IMR-90 (cell line): ENCODE measurements around the gene AP2M1. TPM values are rescaled to one million over a fixed set of nuclear protein-coding genes. Genes with fewer than 3 reads are reported as not detected.

Source experiments
- ATAC-seq: fragments of 200-7000 bp; cut with Tn5 transposase; 2 replicates; pipeline ENCODE4 v1.9.1; 2020; ENCODE audit warnings: low read depth, mild to moderate bottlenecking, moderate library complexity
- BruUV-seq: library from RNA; stranded (reverse); fragments of 400-500 nt; replicated peaks from 2 replicates; lab custom pipeline; 2021; lab: Mats Ljungman, UMichigan
- CTCF ChIA-PET: fragments of 300-600 bp; formaldehyde crosslinking; extraction: SDS; loops from one replicate; lab custom pipeline; 2021; ENCODE audit warnings: antibody characterized with exemption; lab: Yijun Ruan, JAX
- POLR2A ChIA-PET: fragments of 300-600 bp; sonication (Branson Sonifier 250); formaldehyde crosslinking; loops from one replicate; lab custom pipeline; 2022; ENCODE audit warnings: antibody characterized with exemption; ENCODE audit not compliant: unreplicated experiment; lab: Charles Lee
- DNase-seq: peaks from one replicate; pipeline ENCODE4 v3.0.0; 2013
- H2AFZ ChIP-seq: replicated peaks from 2 replicates; pipeline ENCODE3; 2013; ENCODE audit warnings: low read length, mild to moderate bottlenecking; ENCODE audit not compliant: poor library complexity
- H2AK5ac ChIP-seq: 2 replicates; pipeline ENCODE4 v1.6.1; 2013; ENCODE audit warnings: low read depth, low read length, inconsistent platforms
- H2AK9ac ChIP-seq: replicated peaks from 2 replicates; pipeline ENCODE3; 2013; ENCODE audit warnings: mild to moderate bottlenecking, low read depth, low read length, moderate library complexity; ENCODE audit not compliant: poor library complexity
- H2BK120ac ChIP-seq: 2 replicates; pipeline ENCODE4 v1.6.1; 2013; ENCODE audit warnings: low read depth, low read length, inconsistent platforms
- H2BK15ac ChIP-seq: 3 replicates; pipeline ENCODE4 v1.6.1; 2013; ENCODE audit warnings: low read depth, low read length, inconsistent platforms
- H2BK20ac ChIP-seq: 2 replicates; pipeline ENCODE4 v1.6.1; 2013; ENCODE audit warnings: low read depth, mild to moderate bottlenecking, inconsistent platforms, low read length, moderate library complexity
- H2BK5ac ChIP-seq: 2 replicates; pipeline ENCODE4 v1.6.1; 2013; ENCODE audit warnings: mild to moderate bottlenecking, low read depth, low read length, inconsistent platforms; ENCODE audit not compliant: poor library complexity, severe bottlenecking
- H3K14ac ChIP-seq: replicated peaks from 2 replicates; pipeline ENCODE4 v1.6.1; 2013; ENCODE audit warnings: low read depth, low read length, inconsistent platforms
- H3K18ac ChIP-seq: 2 replicates; pipeline ENCODE4 v1.6.1; 2013; ENCODE audit warnings: low read depth, low read length, control low read depth
- H3K23ac ChIP-seq: 2 replicates; pipeline ENCODE4 v1.6.1; 2013; ENCODE audit warnings: low read depth, low read length, inconsistent platforms
- H3K27ac ChIP-seq: 2 replicates; pipeline ENCODE4 v1.5.1; 2013; ENCODE audit warnings: mild to moderate bottlenecking, control low read depth, low read length; ENCODE audit not compliant: insufficient read depth
- H3K27me3 ChIP-seq: 2 replicates; pipeline ENCODE4 v1.6.1; 2013; ENCODE audit warnings: low read length; ENCODE audit not compliant: control insufficient read depth, insufficient read depth
- H3K36me3 ChIP-seq: 2 replicates; pipeline ENCODE4 v1.6.1; 2013; ENCODE audit warnings: low read length, mixed read lengths; ENCODE audit not compliant: control insufficient read depth, insufficient read depth
- H3K4ac ChIP-seq: 2 replicates; pipeline ENCODE4 v1.6.1; 2013; ENCODE audit warnings: low read depth, low read length, inconsistent platforms
- H3K4me1 ChIP-seq: 2 replicates; pipeline ENCODE4 v1.6.1; 2013; ENCODE audit warnings: low read length, mixed read lengths; ENCODE audit not compliant: control insufficient read depth, insufficient read depth
- H3K4me2 ChIP-seq: 2 replicates; pipeline ENCODE4 v1.6.1; 2013; ENCODE audit warnings: low read depth, mild to moderate bottlenecking, control low read depth, low read length, moderate library complexity
- H3K4me3 ChIP-seq: 2 replicates; pipeline ENCODE4 v1.5.1; 2013; ENCODE audit warnings: low read depth, mild to moderate bottlenecking, control low read depth, low read length, moderate library complexity; ENCODE audit not compliant: insufficient read depth
- H3K56ac ChIP-seq: 2 replicates; pipeline ENCODE4 v1.6.1; 2013; ENCODE audit warnings: low read length, inconsistent platforms; ENCODE audit not compliant: insufficient read depth; ENCODE audit errors: extremely low read depth
- H3K79me1 ChIP-seq, 2 experiments: 2 replicates each; pipeline ENCODE4 v1.6.1; 2013; ENCODE audit warnings: low read length in 2 of 2, inconsistent platforms in 1 of 2, low read depth in 1 of 2
- H3K9ac ChIP-seq: 2 replicates; pipeline ENCODE4 v1.6.1; 2013; ENCODE audit warnings: low read depth, low read length, control low read depth
- H3K9me1 ChIP-seq: 2 replicates; pipeline ENCODE4 v1.6.1; 2013; ENCODE audit warnings: low read length, inconsistent platforms; ENCODE audit not compliant: insufficient read depth
- H3K9me3 ChIP-seq: 2 replicates; pipeline ENCODE4 v1.6.1; 2013; ENCODE audit warnings: low read length; ENCODE audit not compliant: control insufficient read depth, insufficient read depth
- H4K20me1 ChIP-seq: 2 replicates; pipeline ENCODE4 v1.6.1; 2013; ENCODE audit warnings: low read length, inconsistent platforms; ENCODE audit not compliant: insufficient read depth
- H4K5ac ChIP-seq: 2 replicates; pipeline ENCODE4 v1.6.1; 2013; ENCODE audit warnings: mild to moderate bottlenecking, low read depth, low read length, control low read depth
- H4K8ac ChIP-seq, 2 experiments: 2 replicates each; pipeline ENCODE4 v1.6.1; 2013; ENCODE audit warnings: low read depth in 2 of 2, low read length in 2 of 2, control low read depth in 1 of 2, inconsistent platforms in 1 of 2
- H4K91ac ChIP-seq: 2 replicates; pipeline ENCODE4 v1.6.1; 2013; ENCODE audit warnings: low read depth, low read length, inconsistent platforms; ENCODE audit not compliant: insufficient read depth
- BHLHE40 ChIP-seq: fragments of 150-350 bp; IDR thresholded peaks from 2 replicates; pipeline ENCODE4 v1.6.1; 2016; ENCODE audit warnings: mild to moderate bottlenecking, low read depth, low read length
- CEBPB ChIP-seq: IDR thresholded peaks from 2 replicates; pipeline ENCODE4 v1.6.1; 2012; ENCODE audit warnings: low read depth, low read length, improper control_type of control experiment
- CHD1 ChIP-seq: IDR thresholded peaks from 2 replicates; pipeline ENCODE4 v1.6.1; 2012; ENCODE audit warnings: low read depth, low read length, improper control_type of control experiment
- CTCF ChIP-seq: conservative IDR thresholded peaks from 2 replicates; pipeline ENCODE4 v1.5.1; 2012; ENCODE audit warnings: mild to moderate bottlenecking, low read depth, low read length, improper control_type of control experiment
- ELK1 ChIP-seq: fragments of 150-350 bp; IDR thresholded peaks from 2 replicates; pipeline ENCODE4 v1.6.1; 2016; ENCODE audit warnings: low read depth, mild to moderate bottlenecking, low read length, moderate library complexity, borderline replicate concordance
- FOS ChIP-seq: fragments of 150-350 bp; IDR thresholded peaks from 2 replicates; pipeline ENCODE4 v1.6.1; 2016; ENCODE audit warnings: low read depth, low read length
- MAFK ChIP-seq: IDR thresholded peaks from 2 replicates; pipeline ENCODE4 v1.6.1; 2012; ENCODE audit warnings: low read depth, low read length, improper control_type of control experiment
- MAZ ChIP-seq: IDR thresholded peaks from 2 replicates; pipeline ENCODE4 v1.6.1; 2012; ENCODE audit warnings: low read depth, mild to moderate bottlenecking, low read length, improper control_type of control experiment, moderate library complexity, borderline replicate concordance
- MXI1 ChIP-seq: IDR thresholded peaks from 2 replicates; pipeline ENCODE4 v1.6.1; 2012; ENCODE audit warnings: low read depth, mild to moderate bottlenecking, low read length, moderate library complexity, borderline replicate concordance
- NFE2L2 ChIP-seq: fragments of 150-350 bp; IDR thresholded peaks from 2 replicates; pipeline ENCODE4 v1.6.1; 2016; ENCODE audit warnings: low read depth, mild to moderate bottlenecking, low read length
- POLR2A ChIP-seq: IDR thresholded peaks from 2 replicates; pipeline ENCODE4 v1.6.1; 2012; ENCODE audit warnings: mild to moderate bottlenecking, low read depth, low read length
- RAD21 ChIP-seq: IDR thresholded peaks from 2 replicates; pipeline ENCODE4 v1.6.1; 2012; ENCODE audit warnings: low read length, improper control_type of control experiment
- RCOR1 ChIP-seq: IDR thresholded peaks from 2 replicates; pipeline ENCODE4 v1.6.1; 2012; ENCODE audit warnings: mild to moderate bottlenecking, low read length, improper control_type of control experiment; ENCODE audit not compliant: insufficient replicate concordance
- RFX5 ChIP-seq: IDR thresholded peaks from 2 replicates; pipeline ENCODE4 v1.8.0; 2012; ENCODE audit warnings: low read depth, mild to moderate bottlenecking, low read length, moderate library complexity
- WGBS, 2 experiments: methylation state at CpG; one replicate each; pipeline versions ENCODE4 v1.1.5 to v1.1.7; 2013; ENCODE audit warnings: missing lambda C conversion rate in 2 of 2; ENCODE audit not compliant: insufficient read length in 1 of 2; ENCODE audit errors: extremely low coverage in 2 of 2; 5-methylcytosine and 5-hydroxymethylcytosine counted together
- dilution Hi-C: fragments of 300-500 bp; cut with HindIII; formaldehyde crosslinking; loops from one replicate; pipeline ENCODE4 v1.14.3; 2018; ENCODE audit warnings: low sequenced_read_pairs; ENCODE audit not compliant: unreplicated experiment
- in situ Hi-C: fragments of 300-500 bp; cut with MboI; formaldehyde crosslinking; loops from 3 replicates; pipeline ENCODE4 v1.14.3; 2019; ENCODE audit warnings: low sequenced_read_pairs, inconsistent platforms, mixed read lengths
- intact Hi-C: fragments of 100-400 bp; cut with micrococcal nuclease; formaldehyde crosslinking; loops from 2 replicates; pipeline ENCODE4 v1.10.0; 2022
- polyA plus RNA-seq, 3 experiments: library from polyadenylated mRNA; depleted of rRNA; stranded (reverse); fragments of >200 nt; gene quantifications; 2 replicates each; pipeline ENCODE4 v1.2.3, GENCODE V29; 2012; ENCODE audit warnings: low replicate concordance in 1 of 3
- total RNA-seq: library from RNA; depleted of rRNA; stranded (reverse); fragments of >200 nt; gene quantifications from 2 replicates; pipeline ENCODE4 v1.2.3, GENCODE V29; 2012

The AP2M1 gene
- total and polyA plus RNA-seq, 2 of the 4 experiments (the other 2 are of a cell fraction) = 876 to 1,065 TPM

GRCh38 chr3:184145751-184146270 lies 28.8 kb upstream of the AP2M1 start:
- H3K79me1 ChIP-seq = peaks cover 8 to 15% of the 10 kb centered on the region in 2 experiments
- DNase-seq = no peak

More at GRCh38 chr3:184145751-184146270, 28.8 kb upstream of the AP2M1 start:
- ATAC-seq = no peak
- H2AFZ ChIP-seq = no peak overlapping the region
- H2AK9ac ChIP-seq = no peak overlapping the region
- no peaks in the 10 kb centered on the region for H3K9me3 ChIP-seq
- no peak overlapping the region for H3K4me3 ChIP-seq
- H3K14ac ChIP-seq = no peak overlapping the region
- CTCF ChIA-PET = no interaction called here
- dilution Hi-C loops = no loop called here
- intact Hi-C loops = loop anchor here (1.0 to 5.0 kb wide), 2 partner anchors 106 to 143 kb away; no protein-coding TSS in a partner anchor
- BruUV-seq = no TSS peak
- H3K27me3 ChIP-seq = no peaks in the 10 kb centered on the region
- H2BK15ac ChIP-seq = no peak overlapping the region
- H2BK20ac ChIP-seq = no peak overlapping the region
- POLR2A ChIA-PET = no interaction called here
- in situ Hi-C loops = no loop called here
- H3K18ac ChIP-seq = no peak overlapping the region
- H3K4me2 ChIP-seq = no peak overlapping the region
- H2BK5ac ChIP-seq = no peak overlapping the region
- H4K91ac ChIP-seq = no peak overlapping the region
- 0 out of 2 replicates have a peak, but pooled peaks cover 2% of the 10 kb centered on the region for H3K4me1 ChIP-seq
- H3K27ac ChIP-seq = no peak overlapping the region
- peaks cover 15% of the 10 kb centered on the region for H4K20me1 ChIP-seq
- H3K4ac ChIP-seq = no peak overlapping the region
- no peak for TF ChIP-seq RAD21
- TF ChIP-seq BHLHE40 = no peak
- no peak for TF ChIP-seq MXI1
- TF ChIP-seq CTCF = no peak
- no peak for TF ChIP-seq CEBPB
- no peak for TF ChIP-seq MAZ
- TF ChIP-seq MAFK = no peak
- TF ChIP-seq ELK1 = no peak
- TF ChIP-seq POLR2A = no peak
- TF ChIP-seq RCOR1 = no peak
- no peak for TF ChIP-seq NFE2L2
- no peak for TF ChIP-seq FOS
- no peak for TF ChIP-seq CHD1
- no peak for TF ChIP-seq RFX5
- H2AK5ac ChIP-seq = no peak overlapping the region
- H4K5ac ChIP-seq = no peak overlapping the region
- no peak overlapping the region for H3K9ac ChIP-seq
- H2BK120ac ChIP-seq = no peak overlapping the region
- no peak overlapping the region for H3K56ac ChIP-seq
- H4K8ac ChIP-seq = no peak overlapping the region
- no peak overlapping the region for H3K23ac ChIP-seq
- H3K36me3 ChIP-seq = peaks cover 40% of the 10 kb centered on the region
- no peaks in the 10 kb centered on the region; the same call in 1 of the 2 replicates for H3K9me1 ChIP-seq
- WGBS, 2 experiments = 100% methylated on average over 3 of the region's 8 CpGs; no CpG with 5 or more reads in 1 of the 2 experiments
